CD14-positive monocyte (primary cell): ENCODE data around the gene EEPD1. TPM values are rescaled to one million over a fixed set of nuclear protein-coding genes. Genes with fewer than 3 reads are reported as not detected.

Source experiments
- DNase-seq, 3 donors: peaks; one replicate each; pipeline ENCODE4 v3.0.0-alpha.2; 2011 to 2022
- H2AFZ ChIP-seq: 2 replicates; pipeline ENCODE4 v1.6.0; 2012; ENCODE audit warnings: mild to moderate bottlenecking, low read depth, low read length, inconsistent platforms; ENCODE audit not compliant: insufficient read depth, poor library complexity, severe bottlenecking
- H3K27ac ChIP-seq, 2 donors: 1 replicate in 1 of 2; 2 replicates in 1 of 2; pipeline ENCODE4 v1.5.1; 2012 to 2013; ENCODE audit warnings: low read length in 2 of 2, control low read depth in 1 of 2, inconsistent platforms in 1 of 2, low read depth in 1 of 2, mild to moderate bottlenecking in 1 of 2
- H3K27me3 ChIP-seq, 2 donors: one replicate each; pipeline versions ENCODE4 v1.6.0 to v1.6.1; 2011 to 2013; ENCODE audit warnings: low read length in 2 of 2; ENCODE audit not compliant: control insufficient read depth in 2 of 2, insufficient read depth in 2 of 2
- H3K36me3 ChIP-seq, 2 donors: replicated peaks in 1 of 2; 1 replicate in 1 of 2; 2 replicates in 1 of 2; pipeline versions ENCODE4 v1.5.1 to v1.6.1; 2012 to 2013; ENCODE audit warnings: low read length in 2 of 2, control low read depth in 1 of 2, inconsistent platforms in 1 of 2, mild to moderate bottlenecking in 1 of 2; ENCODE audit not compliant: insufficient read depth in 2 of 2, control insufficient read depth in 1 of 2
- H3K4me1 ChIP-seq, 2 donors: 1 replicate in 1 of 2; 2 replicates in 1 of 2; pipeline versions ENCODE4 v1.5.1 to v1.6.1; 2012 to 2013; ENCODE audit warnings: low read length in 2 of 2, control low read depth in 1 of 2, inconsistent platforms in 1 of 2, mild to moderate bottlenecking in 1 of 2, moderate library complexity in 1 of 2; ENCODE audit not compliant: insufficient read depth in 2 of 2, control insufficient read depth in 1 of 2
- H3K4me2 ChIP-seq: replicated peaks from 2 replicates; pipeline ENCODE3; 2012; ENCODE audit warnings: low read length, moderate library complexity, mild to moderate bottlenecking; ENCODE audit not compliant: poor library complexity, severe bottlenecking; ENCODE audit errors: extremely low read depth
- H3K4me3 ChIP-seq, 3 experiments: fragments of 200-600 bp in 1 of 3; sonication (generic) in 1 of 3; replicated peaks in 1 of 3; 1 replicate in 2 of 3; 2 replicates in 1 of 3; pipeline ENCODE4 v1.5.1; 2011 to 2013; ENCODE audit warnings: low read length in 3 of 3, mild to moderate bottlenecking in 3 of 3, control low read depth in 2 of 3, low read depth in 2 of 3, inconsistent platforms in 1 of 3, moderate library complexity in 1 of 3
- H3K79me2 ChIP-seq: 2 replicates; pipeline ENCODE4 v1.6.0; 2012; ENCODE audit warnings: mild to moderate bottlenecking, control low read depth, inconsistent platforms, low read length, moderate library complexity; ENCODE audit not compliant: insufficient read depth
- H3K9ac ChIP-seq: 2 replicates; pipeline ENCODE4 v1.6.0; 2017; ENCODE audit warnings: low read length, mild to moderate bottlenecking; ENCODE audit not compliant: insufficient read depth, poor library complexity, severe bottlenecking
- H3K9me3 ChIP-seq, 2 donors: replicated peaks in 1 of 2; 1 replicate in 1 of 2; 2 replicates in 1 of 2; pipeline versions ENCODE4 v1.5.1 to v1.6.1; 2012 to 2013; ENCODE audit warnings: low read length in 2 of 2, control low read depth in 1 of 2; ENCODE audit not compliant: control insufficient read depth in 1 of 2, insufficient read depth in 1 of 2
- H4K20me1 ChIP-seq: 2 replicates; pipeline ENCODE4 v1.6.0; 2012; ENCODE audit warnings: mild to moderate bottlenecking, low read length, control low read depth, moderate library complexity; ENCODE audit not compliant: insufficient read depth
- H3K27ac Mint-ChIP-seq, 7 donors: one replicate each; pipeline ENCODE4 v1.8.0; 2020; ENCODE audit warnings: mild to moderate bottlenecking in 7 of 7, mixed read lengths in 7 of 7, moderate library complexity in 6 of 7, inconsistent platforms in 2 of 7
- H3K27me3 Mint-ChIP-seq, 3 donors: one replicate each; pipeline ENCODE4 v1.8.0; 2021 to 2022; ENCODE audit warnings: low read depth in 3 of 3, mild to moderate bottlenecking in 3 of 3, mixed read lengths in 3 of 3, moderate library complexity in 3 of 3, inconsistent platforms in 1 of 3
- H3K36me3 Mint-ChIP-seq, 2 donors: one replicate each; pipeline ENCODE4 v1.8.0; 2020; ENCODE audit warnings: mixed read lengths in 2 of 2, inconsistent platforms in 1 of 2, mild to moderate bottlenecking in 1 of 2
- H3K4me1 Mint-ChIP-seq: one replicate; pipeline ENCODE4 v1.8.0; 2020; ENCODE audit warnings: mild to moderate bottlenecking, mixed read lengths
- H3K4me3 Mint-ChIP-seq, 2 donors: one replicate each; pipeline ENCODE4 v1.8.0; 2020; ENCODE audit warnings: mild to moderate bottlenecking in 2 of 2, mixed read lengths in 2 of 2, moderate library complexity in 1 of 2
- H3K9me3 Mint-ChIP-seq, 7 donors: one replicate each; pipeline ENCODE4 v1.8.0; 2020 to 2022; ENCODE audit warnings: mixed read lengths in 7 of 7, mild to moderate bottlenecking in 6 of 7, moderate library complexity in 6 of 7, inconsistent platforms in 2 of 7
- CTCF ChIP-seq: fragments of 200-600 bp; IDR thresholded peaks from one replicate; pipeline ENCODE4 v1.8.0; 2022; ENCODE audit warnings: antibody characterized with exemption, mild to moderate bottlenecking
- whole genome bisulfite sequencing: methylation state at CpG from one replicate; pipeline ENCODE4 v1.1.5; 2013; ENCODE audit warnings: missing lambda C conversion rate; ENCODE audit not compliant: insufficient coverage; 5-methylcytosine and 5-hydroxymethylcytosine counted together
- intact Hi-C, 2 donors: fragments of 100-400 bp; cut with micrococcal nuclease; formaldehyde crosslinking; loops; one replicate each; pipeline versions ENCODE4 v1.15.0 to v1.15.1; 2023
- polyA plus RNA-seq, 3 donors: library from polyadenylated mRNA; depleted of rRNA in 1 of 3; unstranded in 2 of 3; stranded (reverse) in 1 of 3; fragments of 300-500 nt in 2 of 3; fragments of >200 nt in 1 of 3; fragmentation: Illumina TruSeq in 2 of 3; gene quantifications; 1 replicate in 2 of 3; 2 replicates in 1 of 3; pipeline ENCODE4 v1.2.3, GENCODE V29; 2012 to 2021

The EEPD1 gene
- polyA plus RNA-seq, 3 donors: 8.6 to 14.4 (median 12.6) TPM

GRCh38 chr7:36204044-36204663 lies 51.1 kb downstream of the EEPD1 start:
- no peak overlapping the region for H3K4me3 Mint-ChIP-seq
- H2AFZ ChIP-seq: no peak overlapping the region
- peaks cover 28% of the 10 kb centered on the region for H4K20me1 ChIP-seq
- peaks cover 44 to 50% of the 10 kb centered on the region in 2 donors for H3K4me1 ChIP-seq
- H3K27me3 Mint-ChIP-seq: peaks cover 0 to 4% (median 3%) of the 10 kb centered on the region in 3 donors
- no peak overlapping the region for H3K9ac ChIP-seq
- no peak overlapping the region for H3K27ac Mint-ChIP-seq
- no peak overlapping the region for H3K4me2 ChIP-seq
- H3K36me3 ChIP-seq: no peaks in the 10 kb centered on the region
- H3K4me1 Mint-ChIP-seq: peaks cover 58% of the 10 kb centered on the region
- no peaks in the 10 kb centered on the region for H3K9me3 Mint-ChIP-seq
- H3K27ac ChIP-seq: no peak overlapping the region
- H3K9me3 ChIP-seq: no peaks in the 10 kb centered on the region
- no peak for DNase-seq
- peaks cover 3 to 23% of the 10 kb centered on the region in 2 donors for H3K36me3 Mint-ChIP-seq
- WGBS: 93% methylated on average over 3 of the region's 5 CpGs
- no peaks in the 10 kb centered on the region for H3K27me3 ChIP-seq
- intact Hi-C loops: loop anchor here in 1 of 2 donors (5.0 kb wide), 1 partner anchor 47 kb away; no protein-coding TSS in a partner anchor
- no peak overlapping the region for H3K4me3 ChIP-seq
- no peaks in the 10 kb centered on the region for H3K79me2 ChIP-seq
- TF ChIP-seq CTCF: no peak

GRCh38 chr7:36204929-36205635 lies 52.0 kb downstream of the EEPD1 start:
- peaks cover 0 to 4% (median 3%) of the 10 kb centered on the region in 3 donors for H3K27me3 Mint-ChIP-seq
- H3K9ac ChIP-seq: no peak overlapping the region
- no peak for TF ChIP-seq CTCF
- WGBS: 100% methylated on average over 2 of the region's 6 CpGs
- no peak overlapping the region for H3K27ac ChIP-seq
- H3K4me3 ChIP-seq: no peak overlapping the region
- H2AFZ ChIP-seq: no peak overlapping the region
- peaks cover 0 to 2% (median 0%) of the 10 kb centered on the region in 7 donors for H3K9me3 Mint-ChIP-seq
- no peak overlapping the region for H3K4me3 Mint-ChIP-seq
- H4K20me1 ChIP-seq: peaks cover 28% of the 10 kb centered on the region
- peaks cover 3% of the 10 kb centered on the region for H3K79me2 ChIP-seq
- peaks cover 60% of the 10 kb centered on the region for H3K4me1 Mint-ChIP-seq
- no peaks in the 10 kb centered on the region for H3K9me3 ChIP-seq
- H3K36me3 Mint-ChIP-seq: peaks cover under 1 to 29% of the 10 kb centered on the region in 2 donors
- no peak overlapping the region for H3K27ac Mint-ChIP-seq
- H3K4me2 ChIP-seq: no peak overlapping the region
- peaks cover 47 to 55% of the 10 kb centered on the region in 2 donors for H3K4me1 ChIP-seq
- H3K36me3 ChIP-seq: no peaks in the 10 kb centered on the region
- DNase-seq: no peak
- intact Hi-C loops: loop anchor here (5.0 kb wide), 5 partner anchors 48 to 87 kb away; no protein-coding TSS in a partner anchor
- no peaks in the 10 kb centered on the region for H3K27me3 ChIP-seq
